A673 (cell line): ENCODE data around the gene PTPN23. TPM values are rescaled to one million over a fixed set of nuclear protein-coding genes. Genes with fewer than 3 reads are reported as not detected.

ENCODE experiments used
- BruUV-seq: library from RNA; stranded (reverse); fragments of 400-500 nt; replicated peaks from 2 replicates; lab custom pipeline; 2021; lab: Mats Ljungman, UMichigan
- CTCF ChIA-PET: fragments of 300-600 bp; sonication (Branson Sonifier 250); formaldehyde crosslinking; loops from one replicate; lab custom pipeline; 2022; ENCODE audit warnings: antibody characterized with exemption; lab: Charles Lee
- POLR2A ChIA-PET: fragments of 300-600 bp; sonication (Branson Sonifier 250); formaldehyde crosslinking; loops from one replicate; lab custom pipeline; 2022; ENCODE audit warnings: antibody characterized with exemption; ENCODE audit not compliant: low non-redundant PET; lab: Charles Lee
- DNase-seq: peaks from one replicate; pipeline ENCODE4 v3.0.0-alpha.2; 2015; ENCODE audit warnings: low spot score
- H3K27ac ChIP-seq: fragments of 200-600 bp; sonication (generic); 2 replicates; pipeline ENCODE4 v1.5.1; 2016; ENCODE audit warnings: mixed run types, low read depth, mild to moderate bottlenecking, mixed read lengths, antibody characterized with exemption, low read length; ENCODE audit not compliant: poor library complexity, severe bottlenecking
- H3K27me3 ChIP-seq: fragments of 200-600 bp; sonication (generic); replicated peaks from 2 replicates; pipeline ENCODE4 v1.6.1; 2017; ENCODE audit warnings: mixed run types, low read depth, mild to moderate bottlenecking, mixed read lengths, antibody characterized with exemption, low read length; ENCODE audit not compliant: insufficient read depth, poor library complexity
- H3K36me3 ChIP-seq: fragments of 200-600 bp; sonication (generic); 2 replicates; pipeline ENCODE4 v1.6.1; 2016; ENCODE audit warnings: mixed run types, mild to moderate bottlenecking, mixed read lengths, antibody characterized with exemption, low read length; ENCODE audit not compliant: insufficient read depth, poor library complexity, severe bottlenecking
- H3K4me1 ChIP-seq: fragments of 200-600 bp; sonication (generic); 2 replicates; pipeline ENCODE4 v1.6.1; 2017; ENCODE audit warnings: mixed run types, mild to moderate bottlenecking, mixed read lengths, antibody characterized with exemption, low read length; ENCODE audit not compliant: insufficient read depth, poor library complexity, severe bottlenecking
- H3K4me3 ChIP-seq: fragments of 200-600 bp; sonication (generic); 2 replicates; pipeline ENCODE4 v1.5.1; 2016; ENCODE audit warnings: low read depth, mixed run types, mild to moderate bottlenecking, mixed read lengths, low read length; ENCODE audit not compliant: poor library complexity, severe bottlenecking
- H3K9me3 ChIP-seq: fragments of 200-600 bp; sonication (generic); 2 replicates; pipeline ENCODE4 v1.6.1; 2016; ENCODE audit warnings: mixed run types, low read depth, mild to moderate bottlenecking, mixed read lengths, antibody characterized with exemption, low read length; ENCODE audit not compliant: poor library complexity, severe bottlenecking
- EZH2 ChIP-seq: fragments of 200-600 bp; sonication (generic); IDR thresholded peaks from 2 replicates; pipeline ENCODE4 v1.6.1; 2017; ENCODE audit warnings: borderline replicate concordance, low read depth, mild to moderate bottlenecking, mixed read lengths, antibody characterized with exemption, low read length; ENCODE audit not compliant: poor library complexity, severe bottlenecking
- intact Hi-C: fragments of 100-400 bp; cut with micrococcal nuclease; formaldehyde crosslinking; loops from one replicate; pipeline ENCODE4 v1.10.0; 2022; ENCODE audit not compliant: unreplicated experiment
- total RNA-seq: library from RNA; stranded (reverse); gene quantifications from 2 replicates; pipeline ENCODE4 v1.2.3, GENCODE V29; 2021
- TF ChIP-seq, protein P1 (sequence below): fragments of 300-800, 200-600 bp; sonication (generic); conservative IDR thresholded peaks from 2 replicates; pipeline ENCODE4 v1.5.1; 2017; ENCODE audit warnings: low read depth, mild to moderate bottlenecking, antibody characterized with exemption, low read length, moderate library complexity, mixed read lengths

PTPN23 gene
- total RNA-seq, 1 experiment from 2014 or later: 24.0 TPM

DNA sequence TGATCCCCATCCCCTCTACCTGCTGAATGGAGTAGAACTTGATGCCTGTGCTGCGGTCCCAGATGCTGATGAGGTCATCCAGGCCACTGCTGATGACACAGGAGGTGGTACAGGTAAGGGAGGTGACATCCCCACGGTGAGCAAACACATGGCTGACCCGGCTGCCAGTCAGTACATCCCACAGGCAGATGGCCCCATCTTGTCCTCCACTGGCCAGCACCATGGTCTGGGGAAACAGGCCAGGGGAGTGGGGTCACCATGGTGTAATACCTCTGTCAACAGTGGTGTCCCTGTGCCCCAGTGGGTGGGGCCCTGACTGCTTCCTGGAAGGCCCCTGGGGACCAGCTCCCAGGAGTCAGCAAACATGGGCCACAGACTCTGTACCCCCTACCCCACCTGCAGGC is 33.3 kb downstream of the PTPN23 start:
- Histone ChIP-seq H3K9me3 (no peaks in the 10 kb centered on the region), H3K36me3 (peaks cover 5% of the 10 kb centered on the region), H3K27me3 (no peaks in the 10 kb centered on the region), H3K27ac (no peak overlapping the region), H3K4me3 (no peak overlapping the region), H3K4me1 (no peaks in the 10 kb centered on the region)
- ChIA-PET POLR2A (no interaction called here), CTCF (no interaction called here)
- intact Hi-C loops: no loop called here
- BruUV-seq: no TSS peak
- TF ChIP-seq EZH2: no peak
- TF ChIP-seq, protein P1, sequence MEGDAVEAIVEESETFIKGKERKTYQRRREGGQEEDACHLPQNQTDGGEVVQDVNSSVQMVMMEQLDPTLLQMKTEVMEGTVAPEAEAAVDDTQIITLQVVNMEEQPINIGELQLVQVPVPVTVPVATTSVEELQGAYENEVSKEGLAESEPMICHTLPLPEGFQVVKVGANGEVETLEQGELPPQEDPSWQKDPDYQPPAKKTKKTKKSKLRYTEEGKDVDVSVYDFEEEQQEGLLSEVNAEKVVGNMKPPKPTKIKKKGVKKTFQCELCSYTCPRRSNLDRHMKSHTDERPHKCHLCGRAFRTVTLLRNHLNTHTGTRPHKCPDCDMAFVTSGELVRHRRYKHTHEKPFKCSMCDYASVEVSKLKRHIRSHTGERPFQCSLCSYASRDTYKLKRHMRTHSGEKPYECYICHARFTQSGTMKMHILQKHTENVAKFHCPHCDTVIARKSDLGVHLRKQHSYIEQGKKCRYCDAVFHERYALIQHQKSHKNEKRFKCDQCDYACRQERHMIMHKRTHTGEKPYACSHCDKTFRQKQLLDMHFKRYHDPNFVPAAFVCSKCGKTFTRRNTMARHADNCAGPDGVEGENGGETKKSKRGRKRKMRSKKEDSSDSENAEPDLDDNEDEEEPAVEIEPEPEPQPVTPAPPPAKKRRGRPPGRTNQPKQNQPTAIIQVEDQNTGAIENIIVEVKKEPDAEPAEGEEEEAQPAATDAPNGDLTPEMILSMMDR: no peak
- no peak for DNase-seq

DNA sequence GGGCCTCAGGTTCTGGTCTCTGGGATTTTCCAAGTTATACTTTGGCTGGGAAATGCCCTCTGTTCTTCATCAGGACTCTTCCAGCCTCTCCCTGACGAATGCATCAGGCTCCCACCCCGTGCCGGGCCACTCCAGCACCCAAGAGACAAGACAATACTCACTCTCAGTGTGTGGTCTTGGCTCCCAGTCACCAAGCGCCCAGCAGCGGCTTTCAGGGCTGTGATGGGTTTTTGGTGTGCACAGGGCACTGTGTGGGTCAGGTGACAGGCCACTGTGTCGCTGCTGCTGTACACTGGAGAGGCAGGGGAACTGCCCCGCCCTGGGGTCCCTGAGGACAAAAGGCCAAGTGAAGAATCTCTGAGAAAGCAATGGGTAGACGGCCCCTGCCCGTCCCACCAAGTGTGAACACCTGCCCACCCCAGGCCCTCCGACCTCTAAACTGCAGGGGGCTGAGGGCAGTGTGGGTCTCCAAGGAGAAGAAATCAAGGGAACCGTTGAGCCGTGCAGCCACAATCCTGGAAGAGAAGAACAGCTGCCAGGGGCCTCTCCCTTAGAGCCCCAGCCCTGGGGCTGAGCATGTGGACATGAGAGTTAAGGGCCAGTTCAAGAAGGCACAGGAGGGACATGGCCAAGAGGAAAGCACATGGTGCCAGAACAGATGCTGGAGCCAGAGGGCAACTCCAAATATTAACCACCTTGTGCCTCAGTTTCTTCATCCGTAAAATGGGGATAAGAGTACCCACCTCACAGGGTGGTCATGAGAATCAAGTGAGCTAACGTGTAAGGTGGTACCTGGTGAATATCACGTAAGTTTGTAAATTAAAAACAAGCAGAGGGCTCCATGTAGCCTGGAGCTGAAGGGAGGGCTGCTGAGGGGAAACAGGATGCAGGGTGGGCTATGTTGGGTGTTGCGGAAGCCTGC is 34.1 kb downstream of the PTPN23 start:
- Histone ChIP-seq H3K36me3 (peaks cover 5% of the 10 kb centered on the region), H3K4me3 (no peak overlapping the region), H3K4me1 (no peaks in the 10 kb centered on the region), H3K9me3 (no peaks in the 10 kb centered on the region), H3K27ac (no peak overlapping the region), H3K27me3 (no peaks in the 10 kb centered on the region)
- ChIA-PET POLR2A (no interaction called here), CTCF (no interaction called here)
- DNase-seq: no peak
- intact Hi-C loops: no loop called here
- no peak for TF ChIP-seq EZH2
- TF ChIP-seq, protein P1: no peak
- BruUV-seq: no TSS peak

- Histone ChIP-seq H3K9me3 (no peaks in the 10 kb centered on the region), H3K4me3 (no peak overlapping the region), H3K27ac (no peak overlapping the region), H3K27me3 (no peaks in the 10 kb centered on the region), H3K36me3 (peaks cover 8% of the 10 kb centered on the region), H3K4me1 (no peaks in the 10 kb centered on the region)
- ChIA-PET CTCF (no interaction called here), POLR2A (no interaction called here)
- DNase-seq: no peak
- intact Hi-C loops: no loop called here
- TF ChIP-seq, protein P1: no peak
- no peak for TF ChIP-seq EZH2
- no TSS peak for BruUV-seq
These were observed 35.2 kb downstream of the PTPN23 start for GRCh38 chr3:47416041-47416440.
